Panc1 (cell line): ENCODE measurements around the gene NPIPA1.
"Not testable (repeated sequence)": the region's sequence is repeated elsewhere in the genome, so short reads cannot be mapped to it uniquely, and the experiment has no call there.

Experiments used
- POLR2AphosphoS5 ChIP-seq: IDR thresholded peaks from 2 replicates; pipeline ENCODE4 v1.6.1; 2012; ENCODE audit warnings: mild to moderate bottlenecking, low read depth, low read length, moderate library complexity
- SIN3A ChIP-seq: IDR thresholded peaks from 2 replicates; pipeline ENCODE4 v1.6.1; 2012; ENCODE audit warnings: low read depth, mild to moderate bottlenecking, low read length, moderate library complexity, borderline replicate concordance; ENCODE audit not compliant: insufficient read depth
- TF ChIP-seq, protein P1 (sequence below): fragments of 450-650 bp; IDR thresholded peaks from 2 replicates; pipeline ENCODE4 v1.5.1; 2017; ENCODE audit warnings: mild to moderate bottlenecking
- TF ChIP-seq, protein P2 (sequence below), 2 experiments: IDR thresholded peaks; 2 replicates each; pipeline ENCODE4 v1.6.1; 2011 to 2012; ENCODE audit warnings: low read depth in 2 of 2, control low read depth in 1 of 2, low read length in 1 of 2, mild to moderate bottlenecking in 1 of 2, moderate library complexity in 1 of 2; ENCODE audit not compliant: insufficient read depth in 1 of 2

DNA sequence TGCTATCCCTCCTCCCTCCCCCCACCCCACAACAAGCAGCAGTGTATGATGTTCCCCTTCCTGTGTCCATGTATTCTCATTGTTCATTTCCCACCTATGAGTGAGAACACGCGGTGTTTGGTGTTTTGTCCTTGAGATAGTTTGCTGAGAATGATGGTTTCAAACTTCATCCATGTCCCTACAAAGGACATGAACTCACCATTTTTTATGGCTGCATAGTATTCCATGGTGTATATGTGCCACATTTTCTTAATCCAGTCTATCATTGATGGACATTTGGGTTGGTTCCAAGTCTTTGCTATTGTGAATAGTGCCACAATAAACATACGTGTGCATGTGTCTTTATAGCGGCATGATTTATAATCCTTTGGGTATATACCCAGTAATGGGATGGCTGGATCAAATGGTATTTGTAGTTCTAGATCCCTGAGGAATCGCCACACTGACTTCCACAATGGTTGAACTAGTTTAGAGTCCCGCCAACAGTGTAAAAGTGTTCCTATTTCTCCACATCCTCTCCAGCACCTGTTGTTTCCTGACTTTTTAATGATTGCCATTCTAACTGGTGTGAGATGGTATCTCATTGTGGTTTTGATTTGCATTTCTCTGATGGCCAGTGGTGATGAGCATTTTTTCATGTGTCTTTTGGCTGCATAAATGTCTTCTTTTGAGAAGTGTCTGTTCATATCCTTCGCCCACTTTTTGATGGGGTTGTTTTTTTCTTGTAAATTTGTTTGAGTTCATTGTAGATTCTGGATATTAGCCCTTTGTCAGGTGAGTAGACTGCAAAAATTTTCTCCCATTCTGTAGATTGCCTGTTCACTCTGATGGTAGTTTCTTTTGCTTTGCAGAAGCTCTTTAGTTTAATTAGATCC, 56.3 kb downstream of the NPIPA1 start:
- TF ChIP-seq, protein P1, sequence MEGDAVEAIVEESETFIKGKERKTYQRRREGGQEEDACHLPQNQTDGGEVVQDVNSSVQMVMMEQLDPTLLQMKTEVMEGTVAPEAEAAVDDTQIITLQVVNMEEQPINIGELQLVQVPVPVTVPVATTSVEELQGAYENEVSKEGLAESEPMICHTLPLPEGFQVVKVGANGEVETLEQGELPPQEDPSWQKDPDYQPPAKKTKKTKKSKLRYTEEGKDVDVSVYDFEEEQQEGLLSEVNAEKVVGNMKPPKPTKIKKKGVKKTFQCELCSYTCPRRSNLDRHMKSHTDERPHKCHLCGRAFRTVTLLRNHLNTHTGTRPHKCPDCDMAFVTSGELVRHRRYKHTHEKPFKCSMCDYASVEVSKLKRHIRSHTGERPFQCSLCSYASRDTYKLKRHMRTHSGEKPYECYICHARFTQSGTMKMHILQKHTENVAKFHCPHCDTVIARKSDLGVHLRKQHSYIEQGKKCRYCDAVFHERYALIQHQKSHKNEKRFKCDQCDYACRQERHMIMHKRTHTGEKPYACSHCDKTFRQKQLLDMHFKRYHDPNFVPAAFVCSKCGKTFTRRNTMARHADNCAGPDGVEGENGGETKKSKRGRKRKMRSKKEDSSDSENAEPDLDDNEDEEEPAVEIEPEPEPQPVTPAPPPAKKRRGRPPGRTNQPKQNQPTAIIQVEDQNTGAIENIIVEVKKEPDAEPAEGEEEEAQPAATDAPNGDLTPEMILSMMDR, result not testable (repeated sequence)
- not testable (repeated sequence) for TF ChIP-seq POLR2AphosphoS5, SIN3A
- TF ChIP-seq, protein P2, sequence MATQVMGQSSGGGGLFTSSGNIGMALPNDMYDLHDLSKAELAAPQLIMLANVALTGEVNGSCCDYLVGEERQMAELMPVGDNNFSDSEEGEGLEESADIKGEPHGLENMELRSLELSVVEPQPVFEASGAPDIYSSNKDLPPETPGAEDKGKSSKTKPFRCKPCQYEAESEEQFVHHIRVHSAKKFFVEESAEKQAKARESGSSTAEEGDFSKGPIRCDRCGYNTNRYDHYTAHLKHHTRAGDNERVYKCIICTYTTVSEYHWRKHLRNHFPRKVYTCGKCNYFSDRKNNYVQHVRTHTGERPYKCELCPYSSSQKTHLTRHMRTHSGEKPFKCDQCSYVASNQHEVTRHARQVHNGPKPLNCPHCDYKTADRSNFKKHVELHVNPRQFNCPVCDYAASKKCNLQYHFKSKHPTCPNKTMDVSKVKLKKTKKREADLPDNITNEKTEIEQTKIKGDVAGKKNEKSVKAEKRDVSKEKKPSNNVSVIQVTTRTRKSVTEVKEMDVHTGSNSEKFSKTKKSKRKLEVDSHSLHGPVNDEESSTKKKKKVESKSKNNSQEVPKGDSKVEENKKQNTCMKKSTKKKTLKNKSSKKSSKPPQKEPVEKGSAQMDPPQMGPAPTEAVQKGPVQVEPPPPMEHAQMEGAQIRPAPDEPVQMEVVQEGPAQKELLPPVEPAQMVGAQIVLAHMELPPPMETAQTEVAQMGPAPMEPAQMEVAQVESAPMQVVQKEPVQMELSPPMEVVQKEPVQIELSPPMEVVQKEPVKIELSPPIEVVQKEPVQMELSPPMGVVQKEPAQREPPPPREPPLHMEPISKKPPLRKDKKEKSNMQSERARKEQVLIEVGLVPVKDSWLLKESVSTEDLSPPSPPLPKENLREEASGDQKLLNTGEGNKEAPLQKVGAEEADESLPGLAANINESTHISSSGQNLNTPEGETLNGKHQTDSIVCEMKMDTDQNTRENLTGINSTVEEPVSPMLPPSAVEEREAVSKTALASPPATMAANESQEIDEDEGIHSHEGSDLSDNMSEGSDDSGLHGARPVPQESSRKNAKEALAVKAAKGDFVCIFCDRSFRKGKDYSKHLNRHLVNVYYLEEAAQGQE (IDR thresholded peaks at IDR 0.05; ENCODE audit: insufficient read depth in 1 of 2, low read depth in 2 of 2, low read length in 1 of 2), result not testable (repeated sequence)
